HEK293T (cell line): ENCODE data around the gene MYO9A.

Experiments used
- BHLHE40 ChIP-seq: fragments of 450-650 bp; IDR thresholded peaks from 2 replicates; pipeline ENCODE4 v1.6.1; 2016; ENCODE audit warnings: mild to moderate bottlenecking, moderate library complexity, borderline replicate concordance
- FOXA1 ChIP-seq: fragments of 450-650 bp; IDR thresholded peaks from 2 replicates; pipeline ENCODE4 v1.6.1; 2016; ENCODE audit warnings: mild to moderate bottlenecking
- FOXM1 ChIP-seq: fragments of 450-650 bp; IDR thresholded peaks from 2 replicates; pipeline ENCODE4 v1.6.1; 2017; ENCODE audit warnings: mild to moderate bottlenecking, borderline replicate concordance
- L3MBTL2 ChIP-seq: fragments of 450-650 bp; conservative IDR thresholded peaks from 2 replicates; pipeline ENCODE4 v1.6.1; 2016; ENCODE audit warnings: mild to moderate bottlenecking
- LEF1 ChIP-seq: fragments of 450-650 bp; IDR thresholded peaks from 2 replicates; pipeline ENCODE4 v1.6.1; 2017; ENCODE audit warnings: mild to moderate bottlenecking, borderline replicate concordance
- NFRKB ChIP-seq: fragments of 450-650 bp; IDR thresholded peaks from 2 replicates; pipeline ENCODE4 v1.6.1; 2016; ENCODE audit warnings: mild to moderate bottlenecking, moderate library complexity
- SP1 ChIP-seq: fragments of 450-650 bp; IDR thresholded peaks from 2 replicates; pipeline ENCODE4 v1.6.1; 2017
- TARDBP ChIP-seq: fragments of 450-650 bp; IDR thresholded peaks from 2 replicates; pipeline ENCODE4 v1.6.1; 2016
- ZNF384 ChIP-seq: fragments of 450-650 bp; IDR thresholded peaks from 2 replicates; pipeline ENCODE4 v1.6.1; 2016

GRCh38 chr15:72128359-72128758 lies 10.4 kb upstream of the MYO9A start:
- TF ChIP-seq NFRKB (no peak), SP1 (no peak), FOXM1 (no peak), FOXA1 (no peak), TARDBP (no peak), LEF1 (no peak), L3MBTL2 (no peak), BHLHE40 (no peak), ZNF384 (no peak)
